A673 (cell line): ENCODE results near the gene UPK3BL2.
"Not testable (repeated sequence)": the region's sequence is repeated elsewhere in the genome, so short reads cannot be mapped to it uniquely, and the experiment has no call there.

Experiments used
- CTCF ChIP-seq: fragments of 300-800, 200-600 bp; sonication (generic); conservative IDR thresholded peaks from 2 replicates; pipeline ENCODE4 v1.5.1; 2017; ENCODE audit warnings: low read depth, mild to moderate bottlenecking, antibody characterized with exemption, low read length, moderate library complexity, mixed read lengths
- EZH2 ChIP-seq: fragments of 200-600 bp; sonication (generic); IDR thresholded peaks from 2 replicates; pipeline ENCODE4 v1.6.1; 2017; ENCODE audit warnings: borderline replicate concordance, low read depth, mild to moderate bottlenecking, mixed read lengths, antibody characterized with exemption, low read length; ENCODE audit not compliant: poor library complexity, severe bottlenecking

GRCh38 chr7:102512642-102513221 is 30.8 kb downstream of the UPK3BL2 start:
- not testable (repeated sequence) for TF ChIP-seq EZH2, CTCF
